HepG2 (cell line): Measurements from ENCODE around the gene ORMDL3. TPM values are rescaled to one million over a fixed set of nuclear protein-coding genes. Genes with fewer than 3 reads are reported as not detected.
A peak's percentile ranks its signal among the peaks of the same experiment; 100 is the strongest.

ENCODE experiments used
- ERF ChIP-seq: IDR thresholded peaks from 2 replicates; pipeline ENCODE4 v1.6.1; 2018; ENCODE audit warnings: missing biosample characterization, missing genetic modification reagents
- GPN1 ChIP-seq: sonication (generic); formaldehyde crosslinking; IDR thresholded peaks from 2 replicates; pipeline ENCODE4 v1.5.1; 2020; ENCODE audit warnings: missing genetic modification reagents, borderline replicate concordance
- HNF4A ChIP-seq: sonication (generic); formaldehyde crosslinking; IDR thresholded peaks from 2 replicates; pipeline ENCODE4 v1.4.0; 2020; ENCODE audit warnings: missing genetic modification reagents
- IKZF4 ChIP-seq: sonication (generic); formaldehyde crosslinking; IDR thresholded peaks from 2 replicates; pipeline ENCODE4 v1.5.1; 2020; ENCODE audit warnings: borderline replicate concordance, mild to moderate bottlenecking, low read depth, missing genetic modification reagents; ENCODE audit errors: not compliant biosample characterization
- SIN3B ChIP-seq: fragments of 150-350 bp; IDR thresholded peaks from 2 replicates; pipeline ENCODE4 v1.6.1; 2014; ENCODE audit warnings: low read length
- SMYD3 ChIP-seq: sonication (generic); formaldehyde crosslinking; IDR thresholded peaks from 2 replicates; pipeline ENCODE4 v1.8.1; 2023; ENCODE audit warnings: mild to moderate bottlenecking, missing genetic modification reagents
- SRSF4 ChIP-seq: fragments of 200-400 bp; formaldehyde crosslinking; IDR thresholded peaks from one replicate; pipeline ENCODE4 v1.6.1; 2018; ENCODE audit warnings: mild to moderate bottlenecking, low read depth, low read length, moderate library complexity; ENCODE audit not compliant: poor library complexity, severe bottlenecking
- TMF1 ChIP-seq: sonication (generic); formaldehyde crosslinking; IDR thresholded peaks from 2 replicates; pipeline ENCODE4 v1.8.1; 2022; ENCODE audit warnings: low read depth, missing genetic modification reagents
- WIZ ChIP-seq: sonication (generic); formaldehyde crosslinking; IDR thresholded peaks from 2 replicates; pipeline ENCODE4 v1.5.1; 2020; ENCODE audit warnings: mild to moderate bottlenecking, missing genetic modification reagents
- ZBTB1 ChIP-seq: sonication (generic); formaldehyde crosslinking; IDR thresholded peaks from 2 replicates; pipeline ENCODE4 v1.4.0; 2020; ENCODE audit warnings: missing genetic modification reagents, borderline replicate concordance
- ZFP36L1 ChIP-seq: sonication (generic); formaldehyde crosslinking; IDR thresholded peaks from 2 replicates; pipeline ENCODE4 v1.8.0; 2022; ENCODE audit warnings: mild to moderate bottlenecking, missing genetic modification reagents, moderate library complexity
- ZFX ChIP-seq: sonication (generic); formaldehyde crosslinking; IDR thresholded peaks from 2 replicates; pipeline ENCODE4 v1.4.0; 2020; ENCODE audit warnings: mild to moderate bottlenecking, low read depth, missing genetic modification reagents, moderate library complexity
- ZFY ChIP-seq: sonication (generic); formaldehyde crosslinking; IDR thresholded peaks from 2 replicates; pipeline ENCODE4 v1.4.0; 2020; ENCODE audit warnings: missing genetic modification reagents
- ZNF10 ChIP-seq: sonication (generic); formaldehyde crosslinking; IDR thresholded peaks from 2 replicates; pipeline ENCODE4 v1.4.0; 2020; ENCODE audit warnings: mild to moderate bottlenecking, low read depth, missing genetic modification reagents, borderline replicate concordance
- ZNF44 ChIP-seq: sonication (generic); formaldehyde crosslinking; IDR thresholded peaks from 2 replicates; pipeline ENCODE4 v1.5.1; 2020; ENCODE audit warnings: mild to moderate bottlenecking, missing genetic modification reagents
- ZNF83 ChIP-seq: sonication (generic); formaldehyde crosslinking; IDR thresholded peaks from 2 replicates; pipeline ENCODE4 v1.4.0; 2020; ENCODE audit warnings: missing genetic modification reagents, mild to moderate bottlenecking, borderline replicate concordance
- polyA plus RNA-seq, 8 experiments: library from polyadenylated mRNA; depleted of rRNA in 3 of 8; stranded (reverse) in 7 of 8; unstranded in 1 of 8; fragments of >200 nt; fragmentation: Illumina TruSeq in 4 of 8; extraction: Trizol in 4 of 8; gene quantifications; 2 replicates each; pipeline versions ENCODE4 v1.2.1 to v1.2.3, GENCODE V29; 2011 to 2016; ENCODE audit warnings: low read depth in 4 of 8, missing spikeins in 1 of 8, mixed read lengths in 1 of 8; ENCODE audit not compliant: insufficient read depth in 1 of 8
- total RNA-seq, 5 experiments: library from RNA; depleted of rRNA; stranded (reverse); fragments of >200 nt; fragmentation: Illumina TruSeq; extraction: Trizol; gene quantifications; 2 replicates each; pipeline ENCODE4 v1.2.3, GENCODE V29; 2016; ENCODE audit warnings: low read depth in 1 of 5
- TF ChIP-seq, protein P1 (sequence below): sonication (generic); formaldehyde crosslinking; IDR thresholded peaks from 2 replicates; pipeline ENCODE4 v1.4.0; 2020; ENCODE audit warnings: missing genetic modification reagents, borderline replicate concordance
- TF ChIP-seq, protein P2 (sequence below): sonication (generic); formaldehyde crosslinking; IDR thresholded peaks from 2 replicates; pipeline ENCODE4 v1.9.0; 2022; ENCODE audit warnings: low read depth, missing genetic modification reagents
- TF ChIP-seq, protein P3 (sequence below), 2 experiments: IDR thresholded peaks; 2 replicates each; pipeline ENCODE4 v1.6.1; 2011 to 2012; ENCODE audit warnings: low read length in 2 of 2, borderline replicate concordance in 1 of 2, low read depth in 1 of 2, mild to moderate bottlenecking in 1 of 2, moderate library complexity in 1 of 2
- TF ChIP-seq, protein P4 (sequence below): IDR thresholded peaks from 2 replicates; pipeline ENCODE4 v1.6.1; 2016; ENCODE audit warnings: missing biosample characterization, missing genetic modification reagents, low read depth

ORMDL3 gene
- total and polyA plus RNA-seq, 2 of the 13 experiments (the other 11 are each of a cell fraction or from before 2014, with no cell fraction given) = 181 to 384 TPM

DNA sequence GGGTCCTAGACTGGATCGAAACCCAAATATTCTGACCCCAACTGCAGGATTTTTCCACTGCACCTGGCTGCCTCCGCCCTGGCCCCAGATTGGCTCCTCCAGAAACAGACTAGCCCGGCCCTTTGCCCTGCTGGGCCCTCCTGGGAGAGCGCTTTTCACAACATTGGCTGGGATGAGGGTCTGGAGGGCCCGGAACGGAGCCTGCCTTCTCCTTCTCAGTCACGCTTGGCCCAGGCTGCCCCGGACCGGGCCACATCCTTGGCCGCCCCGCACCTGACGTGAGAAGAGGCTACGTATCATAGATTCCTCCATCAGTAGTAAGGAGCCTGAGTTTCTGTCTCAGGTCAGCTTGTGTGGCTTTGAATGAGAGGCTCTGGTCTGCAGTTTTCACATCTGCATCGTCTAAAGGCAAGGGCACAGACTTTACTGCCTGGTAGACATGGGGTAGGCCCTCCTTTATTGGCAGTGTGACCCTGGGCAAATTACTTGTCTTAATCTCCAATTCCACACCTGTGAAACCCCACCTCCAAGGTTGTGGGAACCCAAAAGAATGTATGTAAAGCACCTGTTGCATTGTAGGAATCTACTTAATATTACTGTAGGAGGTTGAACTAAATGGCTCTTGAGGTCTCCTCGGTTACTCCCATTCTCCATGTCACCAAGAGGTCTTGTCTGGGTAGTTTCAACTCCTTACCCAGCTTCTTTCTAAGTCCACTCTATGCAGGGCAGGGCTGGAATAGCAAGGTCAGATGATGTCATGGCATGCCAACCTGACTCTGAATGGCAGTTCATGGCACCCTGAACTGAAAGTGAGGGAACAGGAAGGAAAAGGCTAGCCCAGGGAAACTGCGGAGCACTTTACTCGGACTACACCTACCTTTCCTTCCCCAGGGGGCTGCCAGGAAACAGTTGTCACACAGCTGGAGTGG, 792 bp upstream of the ORMDL3 start (continued):
- no peak for TF ChIP-seq GPN1 (CRISPR knock-in tag)
- TF ChIP-seq ZNF83 (CRISPR knock-in tag) = 0 out of 2 replicates have a peak, but pooled peaks have one; percentile 50
- no peak for TF ChIP-seq ZBTB1 (CRISPR knock-in tag)
- no peak for TF ChIP-seq WIZ
- TF ChIP-seq HNF4A (CRISPR knock-in tag) = peak; percentile 4; the same call in 1 of the 2 replicates
- peak; percentile 72; the same call in 1 of the 2 replicates for TF ChIP-seq TMF1 (CRISPR knock-in tag)
- no peak for TF ChIP-seq ERF (CRISPR knock-in tag)
- TF ChIP-seq, protein P1, sequence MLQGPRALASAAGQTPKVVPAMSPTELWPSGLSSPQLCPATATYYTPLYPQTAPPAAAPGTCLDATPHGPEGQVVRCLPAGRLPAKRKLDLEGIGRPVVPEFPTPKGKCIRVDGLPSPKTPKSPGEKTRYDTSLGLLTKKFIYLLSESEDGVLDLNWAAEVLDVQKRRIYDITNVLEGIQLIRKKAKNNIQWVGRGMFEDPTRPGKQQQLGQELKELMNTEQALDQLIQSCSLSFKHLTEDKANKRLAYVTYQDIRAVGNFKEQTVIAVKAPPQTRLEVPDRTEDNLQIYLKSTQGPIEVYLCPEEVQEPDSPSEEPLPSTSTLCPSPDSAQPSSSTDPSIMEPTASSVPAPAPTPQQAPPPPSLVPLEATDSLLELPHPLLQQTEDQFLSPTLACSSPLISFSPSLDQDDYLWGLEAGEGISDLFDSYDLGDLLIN (CRISPR knock-in tag) = no peak
- peak; percentile 80; the same call in 1 of the 2 replicates for TF ChIP-seq SMYD3 (CRISPR knock-in tag)
- TF ChIP-seq, protein P2, sequence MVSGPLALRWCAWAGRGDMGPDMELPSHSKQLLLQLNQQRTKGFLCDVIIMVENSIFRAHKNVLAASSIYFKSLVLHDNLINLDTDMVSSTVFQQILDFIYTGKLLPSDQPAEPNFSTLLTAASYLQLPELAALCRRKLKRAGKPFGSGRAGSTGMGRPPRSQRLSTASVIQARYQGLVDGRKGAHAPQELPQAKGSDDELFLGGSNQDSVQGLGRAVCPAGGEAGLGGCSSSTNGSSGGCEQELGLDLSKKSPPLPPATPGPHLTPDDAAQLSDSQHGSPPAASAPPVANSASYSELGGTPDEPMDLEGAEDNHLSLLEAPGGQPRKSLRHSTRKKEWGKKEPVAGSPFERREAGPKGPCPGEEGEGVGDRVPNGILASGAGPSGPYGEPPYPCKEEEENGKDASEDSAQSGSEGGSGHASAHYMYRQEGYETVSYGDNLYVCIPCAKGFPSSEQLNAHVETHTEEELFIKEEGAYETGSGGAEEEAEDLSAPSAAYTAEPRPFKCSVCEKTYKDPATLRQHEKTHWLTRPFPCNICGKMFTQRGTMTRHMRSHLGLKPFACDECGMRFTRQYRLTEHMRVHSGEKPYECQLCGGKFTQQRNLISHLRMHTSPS (CRISPR knock-in tag) = peak; percentile 71
- TF ChIP-seq ZFX (CRISPR knock-in tag) = peak; percentile 82
- TF ChIP-seq SIN3B = no peak
- peak; percentile 12 for TF ChIP-seq ZNF44
- TF ChIP-seq ZFP36L1 = peak; percentile 72; the same call in 1 of the 2 replicates
- TF ChIP-seq, protein P3, sequence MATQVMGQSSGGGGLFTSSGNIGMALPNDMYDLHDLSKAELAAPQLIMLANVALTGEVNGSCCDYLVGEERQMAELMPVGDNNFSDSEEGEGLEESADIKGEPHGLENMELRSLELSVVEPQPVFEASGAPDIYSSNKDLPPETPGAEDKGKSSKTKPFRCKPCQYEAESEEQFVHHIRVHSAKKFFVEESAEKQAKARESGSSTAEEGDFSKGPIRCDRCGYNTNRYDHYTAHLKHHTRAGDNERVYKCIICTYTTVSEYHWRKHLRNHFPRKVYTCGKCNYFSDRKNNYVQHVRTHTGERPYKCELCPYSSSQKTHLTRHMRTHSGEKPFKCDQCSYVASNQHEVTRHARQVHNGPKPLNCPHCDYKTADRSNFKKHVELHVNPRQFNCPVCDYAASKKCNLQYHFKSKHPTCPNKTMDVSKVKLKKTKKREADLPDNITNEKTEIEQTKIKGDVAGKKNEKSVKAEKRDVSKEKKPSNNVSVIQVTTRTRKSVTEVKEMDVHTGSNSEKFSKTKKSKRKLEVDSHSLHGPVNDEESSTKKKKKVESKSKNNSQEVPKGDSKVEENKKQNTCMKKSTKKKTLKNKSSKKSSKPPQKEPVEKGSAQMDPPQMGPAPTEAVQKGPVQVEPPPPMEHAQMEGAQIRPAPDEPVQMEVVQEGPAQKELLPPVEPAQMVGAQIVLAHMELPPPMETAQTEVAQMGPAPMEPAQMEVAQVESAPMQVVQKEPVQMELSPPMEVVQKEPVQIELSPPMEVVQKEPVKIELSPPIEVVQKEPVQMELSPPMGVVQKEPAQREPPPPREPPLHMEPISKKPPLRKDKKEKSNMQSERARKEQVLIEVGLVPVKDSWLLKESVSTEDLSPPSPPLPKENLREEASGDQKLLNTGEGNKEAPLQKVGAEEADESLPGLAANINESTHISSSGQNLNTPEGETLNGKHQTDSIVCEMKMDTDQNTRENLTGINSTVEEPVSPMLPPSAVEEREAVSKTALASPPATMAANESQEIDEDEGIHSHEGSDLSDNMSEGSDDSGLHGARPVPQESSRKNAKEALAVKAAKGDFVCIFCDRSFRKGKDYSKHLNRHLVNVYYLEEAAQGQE (IDR thresholded peaks at IDR 0.05; ENCODE audit: borderline replicate concordance in 1 of 2, low read depth in 1 of 2, low read length in 2 of 2) = 0 out of 4 replicates have a peak, but pooled peaks of 1 of the 2 experiments have one; percentile 52
- TF ChIP-seq ZFY (CRISPR knock-in tag) = peak; percentile 66
- TF ChIP-seq, protein P4, sequence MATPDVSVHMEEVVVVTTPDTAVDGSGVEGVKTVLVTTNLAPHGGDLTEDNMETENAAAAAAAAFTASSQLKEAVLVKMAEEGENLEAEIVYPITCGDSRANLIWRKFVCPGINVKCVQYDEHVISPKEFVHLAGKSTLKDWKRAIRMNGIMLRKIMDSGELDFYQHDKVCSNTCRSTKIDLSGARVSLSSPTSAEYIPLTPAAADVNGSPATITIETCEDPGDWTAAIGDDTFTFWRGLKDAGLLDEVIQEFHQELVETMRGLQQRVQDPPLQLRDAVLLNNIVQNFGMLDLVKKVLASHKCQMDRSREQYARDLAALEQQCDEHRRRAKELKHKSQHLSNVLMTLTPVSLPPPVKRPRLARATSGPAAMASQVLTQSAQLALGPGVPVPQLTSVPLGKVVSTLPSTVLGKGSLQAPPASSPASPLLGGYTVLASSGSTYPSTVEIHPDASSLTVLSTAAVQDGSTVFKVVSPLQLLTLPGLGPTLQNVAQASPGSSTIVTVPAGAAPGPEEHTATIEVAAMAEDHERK (CRISPR knock-in tag) = no peak
- TF ChIP-seq SRSF4 = no peak
- peak; percentile 35; the same call in 1 of the 2 replicates for TF ChIP-seq ZNF10 (CRISPR knock-in tag)
- TF ChIP-seq IKZF4 (CRISPR knock-in tag) = peak; percentile 69
